Measurements from ENCODE around the gene ARL8B.
"Not testable (repeated sequence)": the region's sequence is repeated elsewhere in the genome, so short reads cannot be mapped to it uniquely, and the experiment has no call there.

The ARL8B gene

DNA sequence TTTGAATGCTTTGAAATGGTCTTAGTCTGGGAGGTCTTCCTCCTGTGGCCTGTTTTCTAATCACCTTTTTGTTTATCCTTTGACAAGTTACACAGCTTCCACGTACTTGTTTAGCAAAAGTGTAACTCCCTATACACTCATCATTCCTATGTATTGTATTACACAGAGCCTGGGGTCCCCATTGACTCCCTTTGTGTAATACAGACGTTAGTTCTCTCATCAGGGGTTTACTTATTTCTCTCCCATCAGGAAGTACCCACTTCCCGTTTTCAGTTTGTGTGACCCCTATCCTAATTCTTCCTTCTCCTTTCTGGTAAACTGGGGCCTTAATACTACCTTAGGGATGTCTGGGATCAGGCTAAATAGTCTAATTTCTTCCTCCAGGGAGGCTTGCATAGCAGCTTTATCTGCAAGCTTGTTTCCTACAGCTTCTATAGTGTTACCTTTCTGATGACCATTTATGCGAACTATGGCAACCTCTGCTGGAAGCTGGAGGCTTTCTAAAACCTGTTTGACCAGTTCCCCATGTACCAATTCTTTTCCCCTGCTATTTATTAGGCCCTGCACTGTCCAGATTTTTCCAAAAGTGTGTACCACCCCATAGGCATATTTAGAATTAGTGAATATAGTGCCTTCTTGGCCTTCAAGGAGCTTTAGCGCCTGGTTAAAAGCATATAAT is 22.4 kb downstream of the ARL8B start:
- H3K4me1 ChIP-seq (ENCODE audit: control insufficient read depth, insufficient read depth, low read length), result no peaks in the 10 kb centered on the region
- peak overlapping the region in 1 of 2 donors; percentile 5 for H3K4me3 ChIP-seq (ENCODE audit: low read length in 2 of 2)
- no peaks in the 10 kb centered on the region for H3K9me3 ChIP-seq (ENCODE audit: control insufficient read depth in 2 of 2, low read length in 2 of 2)
- no peak overlapping the region for H3K27ac ChIP-seq (ENCODE audit: low read length)
- no peaks in the 10 kb centered on the region for H3K36me3 ChIP-seq (ENCODE audit: control insufficient read depth in 2 of 2, insufficient read depth in 2 of 2, low read length in 2 of 2)
- no peaks in the 10 kb centered on the region for H3K27me3 ChIP-seq (ENCODE audit: control insufficient read depth in 1 of 2, insufficient read depth in 2 of 2, low read length in 2 of 2)
- no peak overlapping the region for H3K9ac ChIP-seq (ENCODE audit: low read length in 2 of 2)

DNA sequence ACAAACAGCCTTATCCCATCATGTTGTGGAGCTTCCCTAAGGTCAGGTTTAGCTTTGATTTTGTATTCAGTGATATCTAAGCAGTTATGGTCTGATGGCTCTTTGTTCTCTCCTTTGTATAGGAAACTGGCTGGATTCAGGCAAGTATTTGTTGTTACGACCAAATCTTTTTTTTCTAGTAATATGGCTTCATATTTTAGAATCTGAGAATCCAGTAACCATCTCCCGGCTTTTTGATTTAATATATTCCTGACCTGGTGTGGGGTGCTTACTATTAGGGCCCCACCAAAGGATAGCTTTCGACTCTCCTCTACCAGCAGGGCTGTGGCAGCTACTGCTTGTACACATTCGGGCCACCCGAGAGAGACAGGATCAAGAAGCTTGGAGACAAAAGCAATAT is 23.0 kb downstream of the ARL8B start:
- Histone ChIP-seq H3K9me3 (ENCODE audit: control insufficient read depth in 2 of 2, low read length in 2 of 2) (no peaks in the 10 kb centered on the region), H3K27ac (ENCODE audit: low read length) (no peak overlapping the region), H3K27me3 (ENCODE audit: control insufficient read depth in 1 of 2, insufficient read depth in 2 of 2, low read length in 2 of 2) (no peaks in the 10 kb centered on the region), H3K9ac (ENCODE audit: low read length in 2 of 2) (no peak overlapping the region), H3K4me3 (ENCODE audit: low read length in 2 of 2) (no peak overlapping the region), H3K4me1 (ENCODE audit: control insufficient read depth, insufficient read depth, low read length) (no peaks in the 10 kb centered on the region), H3K36me3 (ENCODE audit: control insufficient read depth in 2 of 2, insufficient read depth in 2 of 2, low read length in 2 of 2) (no peaks in the 10 kb centered on the region)

DNA sequence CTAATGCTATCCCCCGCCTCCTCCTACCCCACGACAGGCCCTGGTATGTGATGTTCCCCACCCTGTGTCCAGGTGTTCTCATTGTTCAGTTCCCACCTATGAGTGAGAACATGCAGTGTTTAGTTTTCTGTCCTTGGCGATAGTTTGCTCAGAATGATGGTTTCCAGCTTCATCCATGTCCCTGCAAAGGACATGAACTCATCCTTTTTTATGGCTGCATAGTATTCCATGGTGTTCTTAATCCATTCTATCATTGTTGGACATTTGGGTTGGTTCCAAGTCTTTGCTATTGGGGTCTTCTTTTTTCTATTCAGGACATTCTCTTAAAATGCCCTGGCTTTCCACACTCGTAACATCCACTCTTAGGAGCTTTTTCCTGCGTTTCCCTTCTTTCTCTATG is 25.1 kb downstream of the ARL8B start:
- not testable (repeated sequence) for H3K27ac ChIP-seq (ENCODE audit: low read length); H3K27me3 ChIP-seq (ENCODE audit: control insufficient read depth in 1 of 2, insufficient read depth in 2 of 2, low read length in 2 of 2); H3K4me3 ChIP-seq (ENCODE audit: low read length in 2 of 2); H3K36me3 ChIP-seq (ENCODE audit: control insufficient read depth in 2 of 2, insufficient read depth in 2 of 2, low read length in 2 of 2); H3K4me1 ChIP-seq (ENCODE audit: control insufficient read depth, insufficient read depth, low read length); H3K9ac ChIP-seq (ENCODE audit: low read length in 2 of 2); H3K9me3 ChIP-seq (ENCODE audit: control insufficient read depth in 2 of 2, low read length in 2 of 2)

DNA sequence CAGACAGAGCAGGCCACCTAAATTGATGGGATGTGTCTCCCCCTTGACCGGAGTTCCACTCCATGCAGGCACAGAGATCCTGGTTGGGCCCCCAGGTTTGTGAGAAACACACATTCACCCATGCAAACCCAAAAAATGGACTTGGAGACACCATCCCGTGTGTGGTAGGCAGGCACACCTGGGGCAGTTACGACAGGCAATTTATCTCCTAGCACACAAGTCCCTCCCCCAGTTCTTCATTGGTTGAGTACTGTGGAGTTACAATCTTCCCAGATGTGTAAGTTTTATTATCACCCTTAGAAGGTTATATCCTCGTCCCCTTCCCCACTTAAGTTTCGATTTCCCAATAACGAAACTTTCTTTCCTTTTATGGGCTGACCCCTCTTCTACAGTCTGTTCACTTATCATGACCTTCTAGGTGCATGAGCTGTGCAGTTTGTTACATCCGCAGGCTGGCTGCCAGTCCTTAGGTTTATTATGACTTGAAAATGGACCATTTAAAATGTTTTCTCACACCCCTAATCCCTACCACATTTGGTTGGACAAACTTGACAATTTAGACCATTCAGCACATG is 27.3 kb downstream of the ARL8B start:
- Histone ChIP-seq H3K27ac (ENCODE audit: low read length) (no peak overlapping the region), H3K27me3 (ENCODE audit: control insufficient read depth in 1 of 2, insufficient read depth in 2 of 2, low read length in 2 of 2) (no peaks in the 10 kb centered on the region), H3K4me3 (ENCODE audit: low read length in 2 of 2) (no peak overlapping the region), H3K4me1 (ENCODE audit: control insufficient read depth, insufficient read depth, low read length) (no peaks in the 10 kb centered on the region), H3K36me3 (ENCODE audit: control insufficient read depth in 2 of 2, insufficient read depth in 2 of 2, low read length in 2 of 2) (no peaks in the 10 kb centered on the region), H3K9ac (ENCODE audit: low read length in 2 of 2) (no peak overlapping the region), H3K9me3 (ENCODE audit: control insufficient read depth in 2 of 2, low read length in 2 of 2) (no peaks in the 10 kb centered on the region)

DNA sequence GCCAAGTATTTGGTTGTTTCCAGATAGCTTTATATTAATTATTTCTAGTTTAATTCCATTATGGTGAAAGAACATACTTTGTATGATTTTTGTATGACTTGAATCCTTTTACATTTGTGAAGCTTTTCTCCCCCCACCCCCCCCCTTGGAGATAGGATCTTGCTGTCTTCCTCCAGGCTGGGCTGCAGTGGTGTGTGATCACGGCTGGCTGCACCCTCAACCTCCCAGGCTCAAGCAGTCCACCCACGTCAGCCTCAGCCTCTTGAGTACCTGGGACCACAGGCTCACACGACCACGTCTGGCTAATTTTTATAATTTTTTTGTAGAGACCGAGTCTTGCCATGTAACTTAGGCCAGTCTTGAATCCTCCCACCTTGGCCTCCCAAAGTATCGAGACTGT is 29.5 kb downstream of the ARL8B start:
- H3K27ac ChIP-seq (ENCODE audit: low read length), result no peak overlapping the region
- no peaks in the 10 kb centered on the region for H3K9me3 ChIP-seq (ENCODE audit: control insufficient read depth in 2 of 2, low read length in 2 of 2)
- H3K9ac ChIP-seq (ENCODE audit: low read length in 2 of 2), result no peak overlapping the region
- H3K36me3 ChIP-seq (ENCODE audit: control insufficient read depth in 2 of 2, insufficient read depth in 2 of 2, low read length in 2 of 2), result no peaks in the 10 kb centered on the region
- H3K4me1 ChIP-seq (ENCODE audit: control insufficient read depth, insufficient read depth, low read length), result no peaks in the 10 kb centered on the region
- no peaks in the 10 kb centered on the region for H3K27me3 ChIP-seq (ENCODE audit: control insufficient read depth in 1 of 2, insufficient read depth in 2 of 2, low read length in 2 of 2)
- no peak overlapping the region for H3K4me3 ChIP-seq (ENCODE audit: low read length in 2 of 2)

DNA sequence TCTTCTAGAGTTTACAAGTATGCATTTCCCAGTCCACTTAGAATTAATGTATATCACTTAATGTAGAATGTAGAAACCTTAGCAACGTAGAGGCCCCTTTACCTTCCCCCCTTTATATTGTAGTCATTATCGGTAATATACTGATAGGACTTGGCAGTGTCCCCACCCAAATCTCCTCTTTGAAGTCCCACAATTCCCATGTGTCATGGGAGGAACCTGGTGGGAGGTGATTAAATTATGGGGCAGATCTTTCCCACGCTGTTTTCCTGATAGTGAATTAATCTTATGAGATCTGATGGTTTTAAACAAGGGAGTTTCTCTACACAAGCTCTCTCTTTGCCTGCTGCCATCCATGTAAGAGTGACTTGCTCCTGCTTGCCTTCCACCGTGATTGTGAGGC is 31.0 kb downstream of the ARL8B start:
- Histone ChIP-seq H3K36me3 (ENCODE audit: control insufficient read depth in 2 of 2, insufficient read depth in 2 of 2, low read length in 2 of 2) (no peaks in the 10 kb centered on the region), H3K4me3 (ENCODE audit: low read length in 2 of 2) (no peak overlapping the region), H3K27me3 (ENCODE audit: control insufficient read depth in 1 of 2, insufficient read depth in 2 of 2, low read length in 2 of 2) (no peaks in the 10 kb centered on the region), H3K27ac (ENCODE audit: low read length) (no peak overlapping the region), H3K4me1 (ENCODE audit: control insufficient read depth, insufficient read depth, low read length) (no peaks in the 10 kb centered on the region), H3K9me3 (ENCODE audit: control insufficient read depth in 2 of 2, low read length in 2 of 2) (no peaks in the 10 kb centered on the region), H3K9ac (ENCODE audit: low read length in 2 of 2) (no peak overlapping the region)

DNA sequence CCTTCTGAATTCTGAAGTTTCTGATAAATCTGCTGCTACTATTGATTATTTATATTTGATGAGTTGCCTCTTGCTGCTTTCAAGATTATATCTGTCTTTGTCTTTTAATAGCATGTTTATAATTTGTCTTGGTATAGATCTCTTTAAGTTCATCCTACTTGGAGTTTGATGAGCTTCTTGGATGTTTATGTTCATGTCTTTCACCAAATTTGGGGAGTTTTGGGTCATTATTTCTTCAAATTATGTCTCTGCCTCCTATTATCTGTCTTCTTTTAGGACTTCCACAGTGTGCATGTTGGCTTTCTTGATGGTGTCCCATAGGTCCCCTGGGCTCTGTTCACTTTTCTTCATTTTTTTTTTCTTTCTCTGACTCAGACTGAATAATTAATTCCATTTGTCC is 33.1 kb downstream of the ARL8B start:
- H3K9me3 ChIP-seq (ENCODE audit: control insufficient read depth in 2 of 2, low read length in 2 of 2), result no peaks in the 10 kb centered on the region
- H3K9ac ChIP-seq (ENCODE audit: low read length in 2 of 2), result no peak overlapping the region
- no peaks in the 10 kb centered on the region for H3K27me3 ChIP-seq (ENCODE audit: control insufficient read depth in 1 of 2, insufficient read depth in 2 of 2, low read length in 2 of 2)
- H3K27ac ChIP-seq (ENCODE audit: low read length), result no peak overlapping the region
- H3K4me3 ChIP-seq (ENCODE audit: low read length in 2 of 2), result no peak overlapping the region
- H3K4me1 ChIP-seq (ENCODE audit: control insufficient read depth, insufficient read depth, low read length), result no peaks in the 10 kb centered on the region
- no peaks in the 10 kb centered on the region for H3K36me3 ChIP-seq (ENCODE audit: control insufficient read depth in 2 of 2, insufficient read depth in 2 of 2, low read length in 2 of 2)

DNA sequence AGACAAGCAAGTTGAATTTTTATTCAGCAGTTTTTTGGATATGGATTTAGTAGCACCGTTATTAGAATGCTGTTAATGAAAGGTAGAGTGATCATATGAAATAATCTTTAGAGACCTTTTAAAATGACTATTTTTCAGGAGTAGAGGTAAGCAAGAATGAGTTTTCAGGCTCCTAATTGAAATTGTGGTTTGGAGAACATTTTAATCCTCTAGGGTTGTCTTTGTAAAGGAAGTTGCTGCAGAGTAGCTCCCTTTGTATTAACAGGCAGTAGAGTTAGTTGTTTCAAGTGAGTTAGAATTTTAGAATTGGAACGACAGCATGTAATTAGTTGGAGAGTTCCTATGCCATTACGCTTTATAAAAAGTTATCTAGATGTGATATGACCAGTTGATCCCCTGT is 38.2 kb downstream of the ARL8B start:
- Histone ChIP-seq H3K27me3 (ENCODE audit: control insufficient read depth in 1 of 2, insufficient read depth in 2 of 2, low read length in 2 of 2) (no peaks in the 10 kb centered on the region), H3K36me3 (ENCODE audit: control insufficient read depth in 2 of 2, insufficient read depth in 2 of 2, low read length in 2 of 2) (no peaks in the 10 kb centered on the region), H3K4me1 (ENCODE audit: control insufficient read depth, insufficient read depth, low read length) (peaks cover 4% of the 10 kb centered on the region), H3K27ac (ENCODE audit: low read length) (no peak overlapping the region), H3K9me3 (ENCODE audit: control insufficient read depth in 2 of 2, low read length in 2 of 2) (no peaks in the 10 kb centered on the region), H3K9ac (ENCODE audit: low read length in 2 of 2) (no peak overlapping the region), H3K4me3 (ENCODE audit: low read length in 2 of 2) (no peak overlapping the region)

DNA sequence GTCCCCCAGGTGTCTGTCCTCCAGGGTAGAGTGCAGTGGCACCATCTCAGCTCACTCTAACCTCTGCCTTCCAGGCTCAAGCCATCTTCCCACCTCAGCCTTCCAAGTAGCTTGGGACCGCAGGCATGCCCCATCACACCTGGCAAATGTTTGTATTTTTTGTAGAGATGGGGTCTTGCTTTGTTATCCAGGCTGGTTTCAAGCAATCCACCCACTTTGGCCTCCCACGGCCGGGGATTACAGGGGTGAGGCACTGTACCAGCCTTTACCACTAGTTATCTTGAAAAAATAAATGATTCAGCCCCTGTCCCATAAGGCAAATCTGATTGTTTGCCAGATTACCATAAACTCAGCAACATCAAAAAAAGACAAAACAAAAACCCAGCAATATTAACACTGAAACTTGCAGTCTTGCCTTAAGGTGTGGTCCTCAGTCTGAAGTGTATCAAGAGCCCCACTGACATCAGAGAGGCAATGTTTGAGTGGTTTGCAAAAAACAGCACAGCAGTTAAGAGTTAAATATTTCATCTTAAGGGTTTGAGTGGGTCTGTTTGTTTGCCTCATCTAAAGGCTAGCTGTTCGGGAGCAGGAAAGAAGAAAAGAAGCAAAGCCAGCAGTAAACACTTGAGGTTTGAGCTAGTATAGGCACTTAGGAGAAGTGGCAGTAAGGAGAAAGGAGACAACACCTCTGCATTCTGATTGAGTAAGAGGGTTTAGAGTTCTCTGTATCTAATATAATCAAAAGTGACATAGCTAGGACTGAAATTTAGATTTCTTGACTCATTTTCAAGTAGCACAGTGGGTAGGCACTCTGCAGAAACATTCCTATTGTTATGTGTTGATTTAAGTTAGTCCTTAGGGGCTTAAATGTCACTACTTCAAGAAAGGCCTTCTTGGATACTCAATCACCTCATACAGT is 39.1 kb downstream of the ARL8B start:
- Histone ChIP-seq H3K9me3 (ENCODE audit: control insufficient read depth in 2 of 2, low read length in 2 of 2) (no peaks in the 10 kb centered on the region), H3K27me3 (ENCODE audit: control insufficient read depth in 1 of 2, insufficient read depth in 2 of 2, low read length in 2 of 2) (no peaks in the 10 kb centered on the region), H3K4me3 (ENCODE audit: low read length in 2 of 2) (no peak overlapping the region), H3K36me3 (ENCODE audit: control insufficient read depth in 2 of 2, insufficient read depth in 2 of 2, low read length in 2 of 2) (no peaks in the 10 kb centered on the region), H3K4me1 (ENCODE audit: control insufficient read depth, insufficient read depth, low read length) (peaks cover 4% of the 10 kb centered on the region), H3K9ac (ENCODE audit: low read length in 2 of 2) (no peak overlapping the region), H3K27ac (ENCODE audit: low read length) (no peak overlapping the region)

DNA sequence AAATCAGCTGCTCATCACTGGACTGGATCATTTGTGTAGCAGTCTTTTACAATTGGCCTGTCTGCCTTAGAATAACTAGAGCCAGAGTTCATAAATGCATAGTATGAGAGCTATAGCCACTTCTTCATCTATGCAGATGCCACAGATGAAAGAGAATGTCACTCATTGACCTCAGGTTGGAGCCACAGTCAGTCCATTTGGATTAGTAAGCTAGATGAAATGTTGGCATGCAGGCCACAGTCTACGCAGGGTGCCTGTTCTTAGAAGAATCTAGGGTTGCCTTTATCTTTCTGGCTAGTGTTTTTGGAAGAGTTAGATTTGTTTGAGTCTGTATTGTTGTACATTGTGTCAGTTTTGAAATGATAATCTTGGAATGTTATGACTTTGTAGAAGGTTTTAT is 40.0 kb downstream of the ARL8B start:
- no peaks in the 10 kb centered on the region for H3K9me3 ChIP-seq (ENCODE audit: control insufficient read depth in 2 of 2, low read length in 2 of 2)
- H3K4me1 ChIP-seq (ENCODE audit: control insufficient read depth, insufficient read depth, low read length), result peaks cover 4% of the 10 kb centered on the region
- no peak overlapping the region for H3K27ac ChIP-seq (ENCODE audit: low read length)
- H3K4me3 ChIP-seq (ENCODE audit: low read length in 2 of 2), result no peak overlapping the region
- H3K27me3 ChIP-seq (ENCODE audit: control insufficient read depth in 1 of 2, insufficient read depth in 2 of 2, low read length in 2 of 2), result no peaks in the 10 kb centered on the region
- no peak overlapping the region for H3K9ac ChIP-seq (ENCODE audit: low read length in 2 of 2)
- H3K36me3 ChIP-seq (ENCODE audit: control insufficient read depth in 2 of 2, insufficient read depth in 2 of 2, low read length in 2 of 2), result no peaks in the 10 kb centered on the region

DNA sequence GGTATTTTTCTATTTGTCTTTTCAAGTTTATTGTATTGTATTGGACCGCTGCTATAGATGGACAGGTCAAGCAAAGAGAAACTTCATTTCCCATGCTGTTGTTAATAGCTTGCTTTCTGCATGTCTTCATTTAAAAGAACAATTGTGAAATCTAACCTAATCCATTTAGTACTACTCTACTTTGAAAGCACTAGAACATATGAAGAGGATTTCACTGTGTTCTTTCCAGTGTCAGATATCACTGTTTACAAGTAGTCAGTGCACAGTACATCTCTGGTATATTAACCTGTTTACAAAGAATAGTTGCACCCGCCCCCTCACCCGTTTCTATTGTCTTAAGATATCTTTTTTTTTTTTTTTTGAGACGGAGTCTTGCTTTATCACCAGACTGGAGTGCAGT is 43.6 kb downstream of the ARL8B start:
- H3K9me3 ChIP-seq (ENCODE audit: control insufficient read depth in 2 of 2, low read length in 2 of 2), result no peaks in the 10 kb centered on the region
- peaks cover 4% of the 10 kb centered on the region for H3K4me1 ChIP-seq (ENCODE audit: control insufficient read depth, insufficient read depth, low read length)
- no peaks in the 10 kb centered on the region for H3K36me3 ChIP-seq (ENCODE audit: control insufficient read depth in 2 of 2, insufficient read depth in 2 of 2, low read length in 2 of 2)

More for the DNA sequence above, 43.6 kb downstream of the ARL8B start:
- Histone ChIP-seq H3K9ac (ENCODE audit: low read length in 2 of 2) (no peak overlapping the region), H3K27ac (ENCODE audit: low read length) (no peak overlapping the region), H3K27me3 (ENCODE audit: control insufficient read depth in 1 of 2, insufficient read depth in 2 of 2, low read length in 2 of 2) (no peaks in the 10 kb centered on the region), H3K4me3 (ENCODE audit: low read length in 2 of 2) (no peak overlapping the region)

Data from stomach smooth muscle (tissue), 2 donors.